Endometrial microvascular endothelial cells (primary cell): ENCODE data around the gene RAB22A. TPM values are rescaled to one million over a fixed set of nuclear protein-coding genes. Genes with fewer than 3 reads are reported as not detected.
"Not testable (repeated sequence)": the region's sequence is repeated elsewhere in the genome, so short reads cannot be mapped to it uniquely, and the experiment has no call there.

ENCODE experiments used
- in situ Hi-C: cut with HindIII; loops from 2 replicates; pipeline ENCODE4 v1.10.0; 2017; ENCODE audit warnings: low sequenced_read_pairs, low pct_unique_long_range_greater_than_20kb; ENCODE audit errors: inconsistent ontology term
- total RNA-seq: library from RNA; depleted of rRNA; stranded (reverse); fragments of >200 nt; gene quantifications from one replicate; pipeline ENCODE4 v1.2.3, GENCODE V29; 2015; ENCODE audit errors: inconsistent ontology term

The RAB22A gene
- total RNA-seq, 1 donor from 2014 or later, result 12.5 TPM

GRCh38 chr20:58402305-58402704 is 92.8 kb downstream of the RAB22A start:
- in situ Hi-C loops, result no loop called here

GRCh38 chr20:58402827-58403226 is 93.3 kb downstream of the RAB22A start:
- in situ Hi-C loops, result no loop called here

- in situ Hi-C loops, result no loop called here
These were observed 93.8 kb downstream of the RAB22A start for GRCh38 chr20:58403272-58403671.

- in situ Hi-C loops, result no loop called here
These were observed 96.2 kb downstream of the RAB22A start for GRCh38 chr20:58405504-58406291.

GRCh38 chr20:58406422-58407001 is 97.0 kb downstream of the RAB22A start:
- in situ Hi-C loops, result no loop called here

GRCh38 chr20:58407201-58407873 is 97.8 kb downstream of the RAB22A start:
- in situ Hi-C loops, result no loop called here

- in situ Hi-C loops, result no loop called here
These were observed 98.5 kb downstream of the RAB22A start for GRCh38 chr20:58407966-58408557.

- in situ Hi-C loops, result no loop called here
These were observed 99.2 kb downstream of the RAB22A start for GRCh38 chr20:58408603-58409246.

- in situ Hi-C loops, result not testable (repeated sequence)
These were observed 104.7 kb downstream of the RAB22A start for GRCh38 chr20:58414216-58414615.

- in situ Hi-C loops, result not testable (repeated sequence)
These were observed 105.3 kb downstream of the RAB22A start for GRCh38 chr20:58414786-58415185.

- in situ Hi-C loops, result no loop called here
These were observed 106.5 kb downstream of the RAB22A start for GRCh38 chr20:58416057-58416456.

GRCh38 chr20:58416835-58417234 is 107.3 kb downstream of the RAB22A start:
- in situ Hi-C loops, result no loop called here

Other genes with a start within 250 kb of the RAB22A start
- gene ANKRD60, start 81.1 kb upstream of the RAB22A start, total RNA-seq, result not detected
- 20.3 TPM for gene VAPB, start 79.5 kb downstream of the RAB22A start, total RNA-seq
- 1.1 TPM for gene APCDD1L, start 205.7 kb downstream of the RAB22A start, total RNA-seq